ENCODE measurements around the gene SH2D3C.

SH2D3C gene

GRCh38 chr9:127700594-127701255 lies 77.7 kb downstream of the SH2D3C start:
- H3K4me3 Mint-ChIP-seq = no peak overlapping the region

GRCh38 chr9:127700140-127700539 lies 78.3 kb downstream of the SH2D3C start:
- no peak for DNase-seq
- Mint-ChIP-seq H3K27me3 (no peaks in the 10 kb centered on the region), H3K27ac (no peak overlapping the region), H3K9me3 (no peaks in the 10 kb centered on the region), H3K4me1 (peaks cover 25% of the 10 kb centered on the region), H3K4me3 (peak overlapping the region; percentile 41 to 50)
- ATAC-seq = no peak

More at GRCh38 chr9:127700594-127701255, 77.7 kb downstream of the SH2D3C start:
- ATAC-seq (no peak), DNase-seq (no peak)
- Mint-ChIP-seq H3K27ac (no peak overlapping the region), H3K9me3 (no peaks in the 10 kb centered on the region), H3K27me3 (no peaks in the 10 kb centered on the region), H3K4me1 (peaks cover 25% of the 10 kb centered on the region)

- peak overlapping the region; percentile 84 to 86 for H3K4me3 Mint-ChIP-seq
- peaks cover 25% of the 10 kb centered on the region for H3K4me1 Mint-ChIP-seq
- H3K9me3 Mint-ChIP-seq = no peaks in the 10 kb centered on the region
- peak overlapping the region; percentile 75 to 79 for H3K27ac Mint-ChIP-seq
- H3K27me3 Mint-ChIP-seq = no peaks in the 10 kb centered on the region
- ATAC-seq (peak; percentile 99), DNase-seq (peak; percentile 86 to 93)
Measured at GRCh38 chr9:127698985-127699670, 79.3 kb downstream of the SH2D3C start.

GRCh38 chr9:127698386-127698785 lies 80.1 kb downstream of the SH2D3C start:
- no peak overlapping the region for H3K27ac Mint-ChIP-seq
- H3K4me1 Mint-ChIP-seq = peaks cover 24% of the 10 kb centered on the region
- H3K9me3 Mint-ChIP-seq = no peaks in the 10 kb centered on the region
- peak overlapping the region in 1 of 2 donors; percentile 86 for H3K4me3 Mint-ChIP-seq
- no peaks in the 10 kb centered on the region for H3K27me3 Mint-ChIP-seq
- ATAC-seq (no peak), DNase-seq (no peak)

- H3K27me3 Mint-ChIP-seq = no peaks in the 10 kb centered on the region
- ATAC-seq (no peak), DNase-seq (no peak)
- H3K4me1 Mint-ChIP-seq = peaks cover 19% of the 10 kb centered on the region
- H3K9me3 Mint-ChIP-seq = no peaks in the 10 kb centered on the region
- no peak overlapping the region for H3K27ac Mint-ChIP-seq
- no peak overlapping the region for H3K4me3 Mint-ChIP-seq
Measured at GRCh38 chr9:127697575-127697974, 80.9 kb downstream of the SH2D3C start.

- Mint-ChIP-seq H3K27ac (no peak overlapping the region), H3K9me3 (no peaks in the 10 kb centered on the region), H3K4me1 (peaks cover 14% of the 10 kb centered on the region), H3K4me3 (no peak overlapping the region), H3K27me3 (no peaks in the 10 kb centered on the region)
- DNase-seq = no peak
- ATAC-seq = no peak
Measured at GRCh38 chr9:127694890-127695720, 83.4 kb downstream of the SH2D3C start.

- Mint-ChIP-seq H3K9me3 (no peaks in the 10 kb centered on the region), H3K27me3 (no peaks in the 10 kb centered on the region), H3K4me1 (peaks cover under 1% of the 10 kb centered on the region), H3K4me3 (no peak overlapping the region), H3K27ac (no peak overlapping the region)
- DNase-seq (no peak), ATAC-seq (no peak)
Measured at GRCh38 chr9:127693697-127694096, 84.8 kb downstream of the SH2D3C start.

- no peaks in the 10 kb centered on the region for H3K9me3 Mint-ChIP-seq
- DNase-seq (no peak), ATAC-seq (no peak)
- no peaks in the 10 kb centered on the region for H3K27me3 Mint-ChIP-seq
- H3K27ac Mint-ChIP-seq = peak overlapping the region in 1 of 2 donors; percentile 13
- no peaks in the 10 kb centered on the region for H3K4me1 Mint-ChIP-seq
- H3K4me3 Mint-ChIP-seq = no peak overlapping the region
Measured at GRCh38 chr9:127693143-127693542, 85.3 kb downstream of the SH2D3C start.

GRCh38 chr9:127692071-127692470 lies 86.4 kb downstream of the SH2D3C start:
- Mint-ChIP-seq H3K4me3 (no peak overlapping the region), H3K27me3 (no peaks in the 10 kb centered on the region), H3K27ac (no peak overlapping the region), H3K9me3 (no peaks in the 10 kb centered on the region), H3K4me1 (no peaks in the 10 kb centered on the region)
- DNase-seq (no peak), ATAC-seq (no peak)

- Mint-ChIP-seq H3K9me3 (no peaks in the 10 kb centered on the region), H3K27me3 (no peaks in the 10 kb centered on the region), H3K4me3 (no peak overlapping the region), H3K4me1 (no peaks in the 10 kb centered on the region), H3K27ac (no peak overlapping the region)
- no peak for ATAC-seq
- DNase-seq = no peak
Measured at GRCh38 chr9:127690735-127691134, 87.7 kb downstream of the SH2D3C start.

GRCh38 chr9:127689329-127690000 lies 89.0 kb downstream of the SH2D3C start:
- no peaks in the 10 kb centered on the region for H3K9me3 Mint-ChIP-seq
- no peaks in the 10 kb centered on the region for H3K4me1 Mint-ChIP-seq
- ATAC-seq (no peak), DNase-seq (no peak)
- H3K27ac Mint-ChIP-seq = no peak overlapping the region
- H3K27me3 Mint-ChIP-seq = no peaks in the 10 kb centered on the region
- H3K4me3 Mint-ChIP-seq = no peak overlapping the region
